ENCODE measurements around the gene ANO3.
"Not testable (repeated sequence)": the region's sequence is repeated elsewhere in the genome, so short reads cannot be mapped to it uniquely, and the experiment has no call there.

ANO3 gene

GRCh38 chr11:26620282-26621045 is 288.5 kb downstream of the ANO3 start:
- no peak for TF ChIP-seq CTCF (IDR thresholded peaks at IDR 0.05; ENCODE audit: low read depth, low read length)
- H3K4me3 ChIP-seq (ENCODE audit: low read depth, low read length) = no peak overlapping the region

GRCh38 chr11:26621132-26621531 is 289.2 kb downstream of the ANO3 start:
- TF ChIP-seq CTCF (IDR thresholded peaks at IDR 0.05; ENCODE audit: low read depth, low read length) = no peak
- no peak overlapping the region for H3K4me3 ChIP-seq (ENCODE audit: low read depth, low read length)

- H3K4me3 ChIP-seq (ENCODE audit: low read depth, low read length) = no peak overlapping the region
- TF ChIP-seq CTCF (IDR thresholded peaks at IDR 0.05; ENCODE audit: low read depth, low read length) = no peak
Measured at GRCh38 chr11:26622181-26622580, 290.3 kb downstream of the ANO3 start.

- no peak for TF ChIP-seq CTCF (IDR thresholded peaks at IDR 0.05; ENCODE audit: low read depth, low read length)
- H3K4me3 ChIP-seq (ENCODE audit: low read depth, low read length) = no peak overlapping the region
Measured at GRCh38 chr11:26623076-26623659, 291.2 kb downstream of the ANO3 start.

- H3K4me3 ChIP-seq (ENCODE audit: low read depth, low read length) = no peak overlapping the region
- no peak for TF ChIP-seq CTCF (IDR thresholded peaks at IDR 0.05; ENCODE audit: low read depth, low read length)
Measured at GRCh38 chr11:26626346-26626745, 294.4 kb downstream of the ANO3 start.

GRCh38 chr11:26632691-26633159 is 300.8 kb downstream of the ANO3 start:
- TF ChIP-seq CTCF (IDR thresholded peaks at IDR 0.05; ENCODE audit: low read depth, low read length) = no peak

GRCh38 chr11:26643314-26643713 is 311.4 kb downstream of the ANO3 start:
- not testable (repeated sequence) for H3K4me3 ChIP-seq (ENCODE audit: low read depth, low read length)

More at GRCh38 chr11:26632691-26633159, 300.8 kb downstream of the ANO3 start:
- H3K4me3 ChIP-seq (ENCODE audit: low read depth, low read length) = no peak overlapping the region

All from WI38 (cell line).